ENCODE results near the gene TGFB3. TPM values are rescaled to one million over a fixed set of nuclear protein-coding genes. Genes with fewer than 3 reads are reported as not detected.

The TGFB3 gene
- total RNA-seq, result 100 to 1,000 TPM; 136 to 140 TPM

DNA sequence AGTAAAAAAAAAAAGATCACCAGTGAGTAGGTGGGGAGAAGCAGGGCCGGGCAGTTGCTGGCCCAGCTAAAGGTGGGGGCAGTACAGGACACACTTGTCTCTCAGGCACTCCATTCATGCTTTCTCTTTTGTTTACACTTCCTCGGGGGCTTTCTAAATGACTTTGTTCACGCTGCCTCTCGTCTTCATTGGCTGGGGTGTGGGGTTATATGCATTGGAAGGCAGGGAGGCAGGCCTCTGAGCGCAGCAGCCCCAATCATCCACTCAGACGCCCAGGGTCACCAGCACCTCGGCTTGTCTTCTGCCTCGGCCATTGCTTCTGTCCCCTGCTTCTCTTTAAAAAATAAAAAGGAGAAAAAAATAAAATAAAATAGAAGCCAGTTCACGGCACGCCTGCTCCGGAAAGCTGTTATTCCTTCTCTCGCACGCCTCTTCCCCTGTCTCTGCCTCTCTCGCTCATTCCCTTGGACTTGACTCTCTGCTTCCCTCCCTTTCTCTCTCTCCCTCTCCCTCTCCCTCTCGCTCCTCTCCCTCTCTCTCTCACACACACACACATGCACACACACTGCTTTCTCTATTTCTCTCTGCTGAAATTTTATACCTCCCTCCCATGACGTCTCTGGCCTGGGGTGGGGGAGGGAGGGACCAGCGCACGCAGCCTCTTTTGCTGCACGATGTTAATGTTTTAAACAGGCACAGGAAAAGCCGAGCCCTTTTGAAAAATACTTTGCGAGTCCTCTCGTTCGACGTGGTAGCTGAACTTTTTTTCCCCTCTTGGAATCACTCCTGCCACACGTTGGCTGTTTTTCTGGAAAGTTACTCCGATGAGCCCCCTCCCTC lies at the start of gene TGFB3:
Gene TGFB3 (minus strand): TSS at position 570 of the 840 bp plus-strand sequence. CDS start 1,102 bp downstream, outside the sequence.
- Histone ChIP-seq H3K4me3 (peak within 1 kb of the TSS; percentile 66 to 74), H3K9me3 (no peaks in the 10 kb centered on the region), H3K36me3 (no peaks in the 10 kb centered on the region), H3K27me3 (replicated peaks; ENCODE audit: insufficient read depth) (no peaks in the 10 kb centered on the region), H3K27ac (peak within 1 kb of the TSS; percentile 93 to 98), H3K4me1 (replicated peaks) (peaks cover 13% of the 10 kb centered on the region)
- DNase-seq (ENCODE audit: low spot score), result peak; percentile 78
- intact Hi-C loops (cut with DNase I), result loop anchor here (1.0 to 10.0 kb wide), 3 partner anchors 113 to 270 kb away; no protein-coding TSS in a partner anchor
- peak; percentile 90 for TF ChIP-seq POLR2AphosphoS5 (IDR thresholded peaks at IDR 0.05)
- peak; percentile 76 for TF ChIP-seq POLR2A (IDR thresholded peaks at IDR 0.05)
- TF ChIP-seq, protein P1, sequence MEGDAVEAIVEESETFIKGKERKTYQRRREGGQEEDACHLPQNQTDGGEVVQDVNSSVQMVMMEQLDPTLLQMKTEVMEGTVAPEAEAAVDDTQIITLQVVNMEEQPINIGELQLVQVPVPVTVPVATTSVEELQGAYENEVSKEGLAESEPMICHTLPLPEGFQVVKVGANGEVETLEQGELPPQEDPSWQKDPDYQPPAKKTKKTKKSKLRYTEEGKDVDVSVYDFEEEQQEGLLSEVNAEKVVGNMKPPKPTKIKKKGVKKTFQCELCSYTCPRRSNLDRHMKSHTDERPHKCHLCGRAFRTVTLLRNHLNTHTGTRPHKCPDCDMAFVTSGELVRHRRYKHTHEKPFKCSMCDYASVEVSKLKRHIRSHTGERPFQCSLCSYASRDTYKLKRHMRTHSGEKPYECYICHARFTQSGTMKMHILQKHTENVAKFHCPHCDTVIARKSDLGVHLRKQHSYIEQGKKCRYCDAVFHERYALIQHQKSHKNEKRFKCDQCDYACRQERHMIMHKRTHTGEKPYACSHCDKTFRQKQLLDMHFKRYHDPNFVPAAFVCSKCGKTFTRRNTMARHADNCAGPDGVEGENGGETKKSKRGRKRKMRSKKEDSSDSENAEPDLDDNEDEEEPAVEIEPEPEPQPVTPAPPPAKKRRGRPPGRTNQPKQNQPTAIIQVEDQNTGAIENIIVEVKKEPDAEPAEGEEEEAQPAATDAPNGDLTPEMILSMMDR (IDR thresholded peaks at IDR 0.05), result no peak
- WGBS, result under 1% methylated on average over 26 of the region's 26 CpGs

DNA sequence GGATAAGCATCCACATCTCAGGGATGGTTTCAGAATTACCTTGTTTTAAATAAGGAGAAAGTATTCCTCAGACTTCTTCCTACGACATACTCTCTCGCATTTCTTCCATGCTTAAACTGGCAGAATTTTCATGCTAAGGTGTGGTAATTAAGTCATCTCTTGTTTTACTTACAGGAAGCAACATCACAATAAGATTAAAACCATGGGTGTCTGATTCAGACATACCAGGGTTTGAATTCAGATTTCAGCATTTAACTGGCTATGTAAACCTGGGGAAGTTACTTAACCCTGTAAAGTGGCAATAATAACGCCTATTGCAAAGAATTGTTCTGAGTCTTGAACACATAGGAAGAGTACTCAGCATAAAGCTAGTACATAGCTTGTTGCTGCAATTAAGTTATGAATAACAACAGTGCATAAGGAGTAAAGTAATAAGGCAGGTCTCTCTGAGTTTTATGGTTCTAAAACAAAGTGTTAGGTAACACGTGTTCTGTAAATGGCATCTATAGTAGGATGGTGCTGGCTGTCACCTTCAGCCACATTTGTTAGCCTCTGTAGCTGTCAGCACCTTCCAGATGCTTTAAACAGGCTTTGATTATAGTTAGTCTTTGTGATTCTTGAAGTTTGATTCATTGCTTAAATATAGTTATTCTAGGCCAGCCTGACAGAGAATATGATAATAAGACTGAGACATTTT lies 42.6 kb upstream of the TGFB3 start:
- no peak for DNase-seq (ENCODE audit: low spot score)
- WGBS, result 88% methylated on average over 4 of the region's 4 CpGs
- no peak for TF ChIP-seq POLR2AphosphoS5 (IDR thresholded peaks at IDR 0.05)
- TF ChIP-seq POLR2A (IDR thresholded peaks at IDR 0.05), result no peak
- TF ChIP-seq, protein P1 (IDR thresholded peaks at IDR 0.05), result no peak
- Histone ChIP-seq H3K9me3 (no peaks in the 10 kb centered on the region), H3K4me1 (replicated peaks) (no peaks in the 10 kb centered on the region), H3K36me3 (peaks cover 0 to 9% of the 10 kb centered on the region in 2 donors), H3K27ac (no peak overlapping the region), H3K27me3 (replicated peaks; ENCODE audit: insufficient read depth) (no peaks in the 10 kb centered on the region), H3K4me3 (no peak overlapping the region)
- intact Hi-C loops (cut with DNase I), result no loop called here

DNA sequence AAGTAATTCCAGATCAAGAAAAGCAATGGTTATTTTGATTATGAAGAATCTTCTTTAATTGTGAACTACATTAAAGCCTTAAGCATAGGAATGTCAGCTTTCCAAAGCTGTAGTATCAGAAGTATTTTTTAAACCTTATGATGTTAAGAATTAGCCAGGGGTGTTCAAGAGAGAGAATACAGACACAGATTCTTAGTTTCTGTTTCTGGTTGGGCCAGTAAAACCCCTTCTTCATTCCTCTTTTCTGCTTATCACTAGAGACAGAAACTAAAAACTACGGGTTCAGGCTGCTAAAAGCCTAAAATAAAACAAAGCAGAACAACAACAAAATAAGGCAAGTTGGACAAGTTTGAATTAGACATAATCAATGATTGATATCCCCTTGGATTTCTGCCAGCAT lies 42.0 kb upstream of the TGFB3 start:
- Histone ChIP-seq H3K4me1 (replicated peaks) (no peaks in the 10 kb centered on the region), H3K36me3 (peaks cover 0 to 9% of the 10 kb centered on the region in 2 donors), H3K27ac (no peak overlapping the region), H3K27me3 (replicated peaks; ENCODE audit: insufficient read depth) (no peaks in the 10 kb centered on the region), H3K4me3 (no peak overlapping the region), H3K9me3 (no peaks in the 10 kb centered on the region)
- TF ChIP-seq POLR2AphosphoS5 (IDR thresholded peaks at IDR 0.05) (no peak), POLR2A (IDR thresholded peaks at IDR 0.05) (no peak)
- TF ChIP-seq, protein P1 (IDR thresholded peaks at IDR 0.05), result no peak
- intact Hi-C loops (cut with DNase I), result no loop called here
- WGBS, result 65% methylated on average over 1 of the region's 1 CpG
- DNase-seq (ENCODE audit: low spot score), result no peak

DNA sequence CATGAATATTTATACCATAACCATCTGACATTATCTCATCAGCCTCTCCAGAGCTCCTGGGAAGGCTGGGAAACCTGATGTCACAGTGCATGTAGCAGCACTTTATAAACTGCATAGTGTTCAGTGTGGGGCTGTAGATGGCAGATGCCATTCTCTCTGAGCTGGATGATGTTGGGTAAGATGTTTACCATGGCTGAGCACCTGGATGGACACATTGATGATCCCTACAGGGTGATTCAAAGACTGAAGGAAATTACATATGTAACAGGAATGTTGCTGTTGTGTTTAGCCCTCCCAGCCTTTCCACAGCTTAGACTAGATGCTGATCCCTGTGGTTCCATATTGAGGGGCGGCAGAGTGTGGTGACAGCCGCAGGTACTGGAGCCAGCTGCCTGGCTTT lies 41.2 kb upstream of the TGFB3 start:
- no peak for DNase-seq (ENCODE audit: low spot score)
- 98% methylated on average over 2 of the region's 2 CpGs for WGBS
- Histone ChIP-seq H3K27me3 (replicated peaks; ENCODE audit: insufficient read depth) (no peaks in the 10 kb centered on the region), H3K4me3 (no peak overlapping the region), H3K36me3 (peaks cover 0 to 9% of the 10 kb centered on the region in 2 donors), H3K9me3 (no peaks in the 10 kb centered on the region), H3K27ac (no peak overlapping the region), H3K4me1 (replicated peaks) (no peaks in the 10 kb centered on the region)
- intact Hi-C loops (cut with DNase I), result no loop called here
- TF ChIP-seq POLR2AphosphoS5 (IDR thresholded peaks at IDR 0.05) (no peak), POLR2A (IDR thresholded peaks at IDR 0.05) (no peak)
- TF ChIP-seq, protein P1 (IDR thresholded peaks at IDR 0.05), result no peak
